NCI-H146 treated with DMSO at 0.1 percent for 48 hours (cell line): ENCODE data around the gene PLA1A.
"Not testable (repeated sequence)": the region's sequence is repeated elsewhere in the genome, so short reads cannot be mapped to it uniquely, and the experiment has no call there.

Experiments
- DNase-seq: peaks from one replicate; lab custom pipeline; 2025; ENCODE audit not compliant: unreplicated experiment; lab: John Stamatoyannopoulos, UW

PLA1A gene

DNA sequence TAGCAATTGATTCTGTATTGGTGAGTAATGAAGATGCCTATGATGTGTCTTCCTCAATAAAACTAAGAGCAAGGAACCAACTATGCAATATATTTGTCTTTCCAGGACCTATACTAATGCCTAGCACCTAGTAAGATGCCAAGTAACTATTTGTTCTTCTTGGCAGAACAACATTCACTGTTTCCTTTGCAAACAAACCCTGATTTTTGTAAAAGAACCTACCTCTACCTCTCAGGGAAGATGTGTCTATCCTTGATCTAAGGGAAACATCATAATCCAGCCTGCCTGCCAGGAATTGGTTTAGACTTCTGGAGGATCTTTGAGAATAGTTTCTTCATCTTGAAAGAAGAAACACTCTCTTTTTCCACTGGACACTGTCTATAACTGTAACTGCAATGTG is 22.2 kb upstream of the PLA1A start:
- no peak for DNase-seq

DNA sequence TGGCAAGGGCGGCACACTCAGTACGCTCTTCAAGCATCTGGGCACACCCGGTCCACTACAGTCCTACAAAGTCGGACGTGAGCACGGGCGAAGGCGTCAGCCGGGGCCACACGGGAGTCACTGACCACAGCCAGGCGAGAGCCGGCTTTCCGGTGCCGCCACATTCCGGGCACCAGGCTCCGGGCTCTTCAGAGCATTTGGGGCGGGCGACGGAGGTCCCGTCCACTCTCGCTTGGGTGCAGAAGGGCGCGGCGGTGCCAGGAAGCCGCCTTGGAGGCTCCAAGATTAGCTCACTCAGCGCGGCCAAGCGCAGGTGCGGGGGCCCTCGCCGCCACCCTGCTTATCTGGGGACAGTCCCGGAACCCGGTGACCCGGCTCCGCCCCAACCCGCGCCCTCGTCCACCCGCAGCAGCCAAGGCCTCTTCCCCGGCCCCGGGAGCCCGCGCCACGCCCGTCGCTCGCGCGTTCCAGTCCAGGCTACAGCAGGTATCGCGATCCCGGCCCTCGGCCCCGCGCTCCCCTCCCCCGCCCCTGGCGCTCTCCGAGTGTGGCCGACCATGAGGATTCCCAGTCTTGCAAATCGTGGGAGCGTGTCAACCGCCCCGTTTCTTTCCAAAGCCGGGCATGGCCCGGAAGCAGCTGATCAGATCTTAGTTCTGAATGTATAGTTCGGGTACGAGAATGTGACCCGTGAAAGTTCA is 18.2 kb upstream of the PLA1A start, which contains the start of gene ADPRH:
ADPRH (plus strand) TSS at position 127 of the 701 bp plus-strand sequence. CDS start 2,678 bp downstream, outside the sequence.
- peak; percentile 43 for DNase-seq

DNA sequence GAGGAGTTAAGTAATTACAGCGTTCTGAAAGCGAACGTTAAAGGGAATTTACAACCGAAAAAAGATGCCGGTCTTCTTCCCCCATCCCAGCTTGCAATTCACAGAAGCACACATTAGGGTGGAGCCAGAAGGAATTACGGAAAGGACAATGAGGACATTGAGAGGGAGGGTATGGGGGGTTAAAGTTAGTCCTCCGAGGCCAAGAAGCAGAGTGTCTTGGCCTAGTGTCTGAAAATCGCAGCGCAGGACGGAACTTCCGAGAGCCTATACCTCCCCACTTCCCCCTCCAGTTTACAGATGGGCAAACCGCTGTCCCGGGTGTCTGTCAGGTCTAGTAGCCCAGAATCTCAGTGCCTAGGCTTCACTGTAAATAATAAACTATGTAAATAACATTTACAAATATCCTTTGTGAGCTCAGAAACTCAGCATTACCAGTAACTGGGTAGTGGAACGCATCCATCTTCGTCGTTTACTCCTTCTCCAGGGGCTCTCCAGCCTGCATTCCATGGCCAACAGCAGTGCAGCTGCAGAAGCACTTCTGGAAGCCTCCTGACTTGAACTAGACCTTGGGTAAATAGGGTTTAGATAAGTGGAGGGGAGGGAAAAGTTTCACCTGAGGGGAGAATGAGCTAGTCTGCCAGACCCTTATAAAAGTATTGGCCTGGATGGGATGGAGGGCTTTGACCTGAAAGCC is 17.5 kb upstream of the PLA1A start:
- DNase-seq = no peak

DNA sequence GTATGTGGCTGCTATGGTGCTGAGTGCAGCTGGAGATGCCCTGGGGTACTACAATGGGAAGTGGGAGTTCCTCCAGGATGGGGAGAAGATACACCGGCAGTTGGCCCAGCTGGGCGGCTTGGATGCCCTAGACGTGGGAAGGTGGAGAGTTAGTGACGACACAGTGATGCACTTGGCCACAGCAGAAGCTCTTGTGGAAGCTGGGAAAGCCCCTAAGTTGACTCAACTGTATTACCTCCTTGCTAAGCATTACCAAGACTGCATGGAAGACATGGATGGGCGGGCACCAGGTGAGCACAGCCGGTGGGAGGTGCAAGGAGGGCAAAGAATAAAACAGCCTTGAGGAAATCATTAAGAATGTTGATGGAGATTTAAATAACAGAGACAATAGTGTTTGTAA is 15.5 kb upstream of the PLA1A start:
- DNase-seq = no peak

DNA sequence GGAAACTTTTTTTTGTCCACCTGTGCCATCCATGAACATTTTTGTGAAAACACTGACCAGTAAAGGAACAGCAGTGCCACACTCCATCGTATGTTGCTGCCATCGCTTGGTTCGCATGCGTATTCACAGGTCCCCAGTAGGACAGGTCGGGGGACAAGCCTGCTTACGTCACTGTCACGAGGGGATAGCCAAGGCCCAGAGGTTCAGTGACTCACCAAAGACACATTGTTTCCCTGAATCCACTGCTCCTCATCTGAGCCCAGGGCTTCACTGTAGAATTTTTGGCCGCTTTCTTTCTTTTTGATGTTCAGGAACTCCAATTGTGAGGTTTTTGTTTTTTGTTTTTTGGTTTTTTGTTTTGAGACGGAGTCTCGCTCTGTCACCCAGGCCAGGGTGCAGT is 12.5 kb upstream of the PLA1A start:
- DNase-seq = no peak

DNA sequence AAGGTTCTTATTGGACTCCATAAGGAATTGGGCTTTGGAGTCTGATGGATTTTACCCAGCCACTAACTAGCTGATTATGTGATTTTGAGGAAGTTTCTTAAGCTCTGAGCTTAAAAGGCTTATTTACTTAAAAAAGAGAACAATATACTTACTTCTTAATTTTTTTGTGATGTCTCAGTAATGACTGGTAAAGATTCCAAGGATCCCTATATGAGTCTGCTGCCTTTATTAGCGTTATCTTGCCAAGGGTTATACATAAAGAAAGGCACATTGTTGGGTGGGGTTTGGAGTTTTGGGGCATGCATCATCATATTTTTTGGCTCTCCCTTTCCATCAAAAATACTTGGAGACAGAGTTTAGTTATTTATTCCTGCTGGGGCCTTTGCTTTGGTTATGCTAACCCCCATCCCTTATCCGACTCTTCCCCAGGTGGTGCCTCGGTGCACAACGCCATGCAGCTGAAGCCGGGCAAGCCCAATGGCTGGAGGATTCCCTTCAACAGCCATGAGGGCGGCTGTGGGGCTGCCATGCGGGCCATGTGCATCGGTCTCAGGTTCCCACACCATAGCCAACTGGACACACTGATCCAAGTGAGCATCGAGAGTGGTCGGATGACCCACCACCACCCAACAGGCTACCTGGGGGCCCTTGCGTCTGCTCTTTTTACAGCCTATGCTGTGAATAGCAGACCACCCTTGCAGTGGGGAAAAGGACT is 11.7 kb upstream of the PLA1A start:
- DNase-seq = no peak

DNA sequence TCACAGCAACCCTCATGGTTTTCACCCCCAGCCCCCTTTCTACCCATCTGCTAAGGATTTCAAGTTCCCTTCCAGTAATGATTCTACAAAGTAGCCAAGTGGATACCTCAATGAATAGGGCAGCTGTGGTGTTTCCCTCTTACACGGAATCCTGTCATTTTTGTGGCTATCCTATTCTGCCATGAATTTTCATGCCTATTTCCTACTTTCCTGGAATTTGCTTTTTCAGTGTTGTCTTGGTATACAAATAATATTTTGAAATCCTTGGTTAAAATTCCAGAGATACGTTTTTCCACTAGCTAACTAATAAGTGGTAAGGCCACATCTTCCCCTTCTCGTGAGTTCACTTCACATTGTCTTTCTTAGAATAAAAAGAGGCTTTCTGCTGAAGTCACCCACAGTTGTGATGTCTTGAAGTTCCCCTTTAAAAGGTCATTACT is 10.9 kb upstream of the PLA1A start:
- no peak for DNase-seq

DNA sequence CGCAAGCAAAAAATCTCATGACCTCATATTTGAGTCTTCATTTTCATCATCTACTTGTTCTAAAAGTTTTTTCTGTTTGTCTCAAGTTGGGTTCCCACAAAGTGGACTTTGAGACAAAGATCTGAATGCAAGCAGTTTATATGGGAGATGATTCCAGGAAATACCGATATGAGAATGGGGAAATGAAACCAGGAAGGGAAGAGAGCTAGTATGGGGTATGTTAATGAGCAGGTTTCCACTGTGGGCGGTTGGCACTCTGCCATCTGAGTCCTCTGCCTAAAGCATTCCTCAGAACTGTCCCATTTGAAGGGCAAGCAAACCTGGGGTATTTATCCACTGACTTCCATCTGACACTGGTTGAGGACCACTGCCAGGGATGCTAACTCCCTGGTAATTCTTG is 9.6 kb upstream of the PLA1A start:
- no peak for DNase-seq

DNA sequence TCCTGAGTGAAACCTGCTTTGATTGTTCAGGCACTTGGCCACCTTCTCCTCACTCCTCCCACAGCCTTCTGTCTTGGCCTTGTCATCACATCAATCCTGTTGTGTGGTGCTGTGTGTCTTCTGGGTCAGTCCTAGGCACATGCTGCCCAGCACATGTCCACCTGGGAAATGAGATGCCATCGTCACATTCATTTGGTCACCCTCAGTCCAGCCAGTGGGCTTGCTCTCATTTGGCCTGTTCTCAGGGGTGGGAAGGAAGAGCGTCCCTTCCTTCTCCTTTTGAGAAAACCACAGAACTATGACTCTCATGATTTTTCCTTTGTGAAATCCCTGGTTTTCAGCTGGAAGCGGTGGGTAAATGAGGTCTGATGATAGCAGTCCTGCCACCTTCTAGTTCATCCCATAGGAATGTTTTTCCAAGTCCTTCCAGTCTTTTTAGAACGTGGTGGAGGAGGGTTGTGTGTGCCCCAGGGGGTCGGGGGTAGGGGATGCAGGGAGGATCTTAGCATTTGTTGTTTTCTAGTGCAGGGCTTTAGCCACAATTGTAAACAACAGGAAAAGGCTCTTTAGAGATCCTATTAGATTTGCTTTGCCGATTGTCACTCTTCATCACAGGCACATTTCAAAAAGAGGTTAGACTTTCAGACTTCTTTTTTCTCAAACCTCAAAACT is 8.4 kb upstream of the PLA1A start:
- no peak for DNase-seq

DNA sequence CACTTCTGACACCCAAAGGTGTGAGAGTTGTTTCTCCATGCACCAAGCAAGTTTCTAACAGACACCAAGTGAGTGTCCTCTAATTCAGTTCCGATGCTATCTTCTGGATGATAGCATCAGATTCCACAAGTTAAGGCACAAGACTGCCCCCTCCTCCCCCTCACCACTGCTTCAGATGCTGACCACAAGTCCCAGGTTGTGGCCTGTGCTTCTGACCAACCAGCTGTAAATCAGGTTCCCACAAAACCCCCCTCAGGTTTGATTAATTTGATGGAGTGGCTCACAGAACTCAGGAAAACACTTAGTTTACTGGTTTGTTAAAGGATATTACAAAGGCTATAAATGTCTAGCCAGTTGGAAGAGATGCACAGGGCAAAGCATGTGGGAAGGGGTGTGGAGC is 7.0 kb upstream of the PLA1A start:
- DNase-seq = no peak

DNA sequence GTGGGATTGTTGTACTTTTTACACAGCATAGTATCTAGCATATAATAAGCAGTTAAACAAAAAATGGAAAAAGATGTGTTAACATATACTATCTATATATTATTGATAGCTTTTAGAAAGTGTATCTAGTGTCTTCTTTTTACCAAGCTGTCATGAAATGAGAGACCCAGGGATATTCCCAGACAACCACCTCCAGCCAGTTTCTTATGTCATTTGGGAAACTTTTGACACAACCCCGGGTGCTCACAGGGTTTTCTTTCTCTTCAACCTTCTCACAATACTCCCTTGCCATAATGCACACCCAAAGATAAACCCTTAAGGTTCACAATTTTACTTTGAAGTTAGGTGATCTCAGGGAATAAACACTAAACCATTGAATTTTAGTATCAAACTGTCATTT is 4.8 kb upstream of the PLA1A start:
- no peak for DNase-seq

DNA sequence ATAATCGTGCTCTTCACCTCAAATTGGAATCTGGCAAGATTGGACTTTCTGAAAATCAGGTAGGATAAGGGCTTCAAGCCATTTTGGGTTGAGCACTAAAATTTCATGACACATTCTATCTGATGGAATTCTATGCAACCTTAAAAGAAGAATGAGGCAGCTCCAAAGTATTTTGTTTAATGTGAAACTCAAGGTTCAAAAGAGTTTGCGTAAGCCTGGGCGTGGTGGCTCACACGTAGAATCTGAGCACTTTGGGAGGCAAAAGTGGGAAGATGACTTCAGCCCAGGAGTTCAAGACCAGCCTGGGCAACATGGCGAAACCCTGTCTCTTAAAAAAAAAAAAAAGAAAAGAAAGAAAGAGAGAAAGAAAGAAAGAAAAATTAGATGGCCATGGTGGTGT is 3.6 kb upstream of the PLA1A start:
- DNase-seq = no peak

DNA sequence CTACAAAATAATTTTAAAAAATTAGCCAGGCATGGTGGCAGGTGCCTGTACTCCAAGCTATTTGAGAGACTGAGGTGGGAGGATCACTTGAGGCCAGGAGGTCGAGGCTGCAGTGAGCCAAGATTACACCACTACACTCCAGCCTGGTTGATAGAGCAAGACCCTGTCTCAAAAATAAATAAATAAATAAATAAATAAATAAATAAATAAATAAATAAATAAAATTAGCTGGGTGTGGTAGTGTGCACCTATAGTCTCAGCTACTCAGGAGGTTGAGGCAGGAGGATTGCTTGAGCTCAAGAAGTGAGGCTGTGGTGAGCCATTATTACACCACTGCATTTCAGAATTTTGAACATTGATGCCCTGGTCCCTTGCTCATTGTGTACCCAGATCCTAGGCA is 2.8 kb upstream of the PLA1A start:
- DNase-seq = not testable (repeated sequence)

DNA sequence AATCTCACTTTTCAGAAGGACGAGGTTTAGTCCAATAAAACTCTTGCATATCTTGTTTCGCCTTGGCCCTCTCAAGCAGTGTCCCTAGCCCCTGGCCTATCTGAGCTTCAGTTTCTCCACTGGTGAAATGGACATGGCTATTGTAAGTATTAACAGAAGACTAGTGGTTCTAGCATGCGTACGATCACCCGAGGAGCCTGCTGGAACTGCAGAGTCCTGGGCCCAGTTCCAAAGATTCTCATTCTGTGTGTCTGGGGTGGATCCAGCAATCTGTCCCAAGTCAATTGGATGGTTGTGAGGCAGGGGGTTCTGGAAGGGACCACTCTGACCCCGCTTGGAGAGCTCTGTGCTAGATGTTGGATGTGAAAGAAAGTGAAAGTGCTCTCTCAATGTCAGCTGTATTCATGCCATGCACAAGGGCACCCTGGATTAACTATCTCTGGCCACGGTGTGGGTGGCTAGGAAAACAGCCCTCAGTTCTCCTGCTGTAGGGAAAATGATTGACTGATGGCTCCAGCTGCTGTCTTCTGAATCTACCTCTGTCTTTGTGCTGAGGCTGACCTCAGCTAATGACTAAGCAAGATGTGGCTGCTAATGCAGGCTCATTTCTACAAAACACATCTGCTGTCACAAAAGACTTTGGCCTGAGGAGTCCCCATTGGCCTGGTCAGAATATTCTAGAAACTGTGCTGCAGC is 1.9 kb upstream of the PLA1A start:
- no peak for DNase-seq

DNA sequence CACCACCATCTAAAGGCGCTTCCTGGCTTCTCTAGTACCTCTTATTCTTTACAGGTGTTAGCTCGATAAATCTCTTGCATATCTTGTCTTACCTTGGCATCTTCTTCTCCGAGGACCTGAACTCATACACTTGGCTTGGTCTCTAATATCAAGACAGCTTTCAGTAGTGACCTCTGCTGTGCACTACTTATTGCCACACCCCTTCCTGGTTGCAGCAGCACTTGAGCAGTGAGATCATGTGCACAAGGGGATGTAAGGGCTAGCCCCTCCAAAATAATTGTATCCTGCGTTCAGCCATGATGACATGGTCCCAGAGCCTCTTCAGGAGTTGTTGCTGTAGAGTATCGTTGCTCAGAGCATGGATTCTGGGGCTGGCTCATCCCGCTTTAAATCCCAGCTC is 1.3 kb upstream of the PLA1A start:
- no peak for DNase-seq

DNA sequence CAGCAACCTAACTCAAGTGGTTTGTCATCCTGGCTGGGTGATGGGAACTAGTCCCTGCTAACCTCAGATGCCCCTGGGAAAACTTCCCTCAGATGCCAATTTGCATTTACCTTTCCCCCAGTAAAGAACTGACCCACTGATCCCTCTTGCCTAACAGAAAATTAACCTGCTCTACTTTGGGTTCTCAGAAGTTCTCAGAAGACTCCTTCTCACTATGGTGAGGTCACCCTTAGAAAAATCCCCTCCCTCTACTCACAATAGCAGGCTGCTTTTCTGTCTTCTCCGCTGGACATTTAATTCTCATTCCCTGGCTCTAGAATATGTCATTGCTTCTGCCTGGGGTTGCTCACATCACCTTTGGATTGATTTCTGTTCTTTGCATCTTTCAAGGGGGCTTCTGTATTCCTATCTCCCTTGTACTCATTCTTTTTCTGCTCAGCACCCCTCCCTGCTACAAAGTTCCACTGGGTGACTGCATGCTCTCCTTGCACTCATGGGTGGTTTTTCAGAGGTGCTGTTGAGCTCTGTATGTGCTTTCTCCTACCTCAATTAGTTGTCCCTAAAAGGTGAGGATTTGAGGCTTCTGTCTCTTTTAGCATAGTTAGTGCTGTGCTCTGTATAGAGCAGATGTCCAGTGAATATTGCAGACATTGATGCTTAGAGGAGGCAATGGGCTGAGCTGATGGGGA is 869 bp downstream of the PLA1A start:
- no peak for DNase-seq

DNA sequence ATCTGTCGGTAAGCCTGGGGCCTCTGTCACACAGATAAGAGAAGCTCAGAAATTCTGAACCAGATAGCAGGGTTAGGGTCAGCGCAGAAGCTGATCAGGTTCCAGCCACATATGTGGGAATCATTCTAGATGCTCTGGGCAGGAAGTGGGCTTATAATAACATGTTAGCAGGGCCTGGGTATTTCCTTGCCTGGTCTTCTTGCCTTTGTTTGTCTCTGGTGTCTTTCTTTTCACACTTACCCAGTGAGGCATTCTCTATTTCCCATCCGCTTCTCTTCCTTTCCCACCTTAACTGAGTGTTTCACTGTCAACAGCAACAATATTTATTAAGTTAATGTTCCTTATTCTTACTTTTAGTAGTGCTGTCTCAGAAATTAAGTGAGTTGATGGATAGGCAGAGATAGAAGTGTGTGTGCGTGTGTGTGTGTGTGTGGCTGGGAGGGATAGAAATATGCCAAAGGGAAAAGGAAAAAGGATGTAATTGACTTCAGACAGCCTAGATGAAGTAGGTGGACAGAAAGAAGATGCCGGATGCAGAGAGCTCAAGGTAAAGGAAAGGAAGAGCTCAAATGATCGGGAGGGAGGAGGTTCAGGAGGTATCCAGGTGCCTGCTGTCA is 2.0 kb downstream of the PLA1A start:
- DNase-seq = no peak

DNA sequence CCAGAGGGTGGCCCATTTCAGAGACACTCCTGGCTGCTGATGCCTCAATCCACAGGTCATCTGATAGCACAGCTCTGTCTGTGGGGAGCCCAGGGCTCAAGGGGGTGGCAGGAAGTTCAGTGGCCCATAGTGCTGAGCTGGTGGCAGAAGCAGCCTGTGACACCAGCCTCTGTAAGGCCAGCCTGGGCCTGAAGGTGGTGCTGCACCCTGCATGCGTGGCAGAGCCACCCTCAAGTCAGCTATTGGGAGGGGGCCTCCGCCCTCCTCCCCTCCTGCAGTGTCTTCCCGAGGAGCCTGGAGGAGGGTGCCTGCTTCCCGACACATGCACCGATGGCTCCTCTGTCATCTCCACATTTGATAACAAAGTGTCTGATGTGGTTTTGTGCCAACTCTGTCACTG is 3.0 kb downstream of the PLA1A start:
- DNase-seq = no peak

DNA sequence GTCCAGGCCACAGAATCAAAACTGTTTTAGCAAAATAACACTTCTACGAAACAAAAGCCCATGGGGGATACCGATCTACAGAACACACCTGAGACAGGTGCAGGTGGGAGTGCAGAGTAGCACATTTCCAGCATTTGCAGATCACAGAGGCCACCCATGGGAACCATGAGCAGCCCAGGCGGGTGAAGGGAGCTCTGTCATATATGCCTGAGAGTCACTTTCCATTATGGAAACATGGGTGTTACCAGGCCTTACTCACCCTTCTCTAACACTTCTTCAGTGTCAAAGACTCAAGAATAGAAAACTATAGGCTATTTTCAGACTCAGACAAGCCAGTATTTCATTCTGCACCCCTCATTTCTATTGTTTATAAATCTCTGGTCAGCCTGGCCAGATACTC is 3.5 kb downstream of the PLA1A start:
- no peak for DNase-seq

DNA sequence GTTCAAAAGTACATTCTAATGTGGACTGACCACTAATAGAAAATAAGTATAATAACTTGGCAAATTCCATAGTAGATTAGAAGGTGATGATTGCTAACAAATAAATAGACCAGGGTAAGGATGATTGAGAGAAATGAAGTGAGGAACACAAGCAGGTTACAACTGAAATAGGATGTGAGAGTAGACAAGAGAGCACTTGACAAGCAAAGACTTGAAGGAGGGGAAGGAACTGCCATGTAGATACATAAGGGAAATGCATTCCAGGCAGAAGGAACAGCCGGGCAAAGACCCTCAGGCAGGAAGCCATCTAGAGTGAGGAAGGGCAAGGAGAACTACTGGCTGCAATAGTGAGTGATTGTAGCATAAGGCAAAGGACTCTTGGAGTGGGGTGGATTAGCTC is 5.0 kb downstream of the PLA1A start:
- no peak for DNase-seq
